SK-N-SH (cell line): ENCODE measurements around the gene GPS2. TPM values are rescaled to one million over a fixed set of nuclear protein-coding genes. Genes with fewer than 3 reads are reported as not detected.
A peak's percentile ranks its signal among the peaks of the same experiment; 100 is the strongest.

Experiments used
- CHD2 ChIP-seq: fragments of 150-350 bp; IDR thresholded peaks from 2 replicates; pipeline ENCODE4 v1.6.1; 2018; ENCODE audit warnings: low read length; ENCODE audit not compliant: partially characterized antibody
- CTCF ChIP-seq: fragments of 200-600 bp; sonication (generic); IDR thresholded peaks from 2 replicates; pipeline ENCODE4 v1.6.1; 2017; ENCODE audit warnings: antibody characterized with exemption, mild to moderate bottlenecking, moderate library complexity
- ELF1 ChIP-seq: IDR thresholded peaks from 2 replicates; pipeline ENCODE4 v1.4.0; 2012
- FOXJ3 ChIP-seq: sonication (generic); formaldehyde crosslinking; IDR thresholded peaks from 2 replicates; pipeline ENCODE4 v1.5.1; 2020; ENCODE audit warnings: mild to moderate bottlenecking, missing genetic modification reagents
- FOXM1 ChIP-seq: IDR thresholded peaks from 2 replicates; pipeline ENCODE4 v1.4.0; 2012; ENCODE audit warnings: low read depth, mild to moderate bottlenecking
- GABPA ChIP-seq: IDR thresholded peaks from 2 replicates; pipeline ENCODE4 v1.4.0; 2012; ENCODE audit warnings: low read depth, mild to moderate bottlenecking
- GATA2 ChIP-seq: sonication (generic); formaldehyde crosslinking; IDR thresholded peaks from 2 replicates; pipeline ENCODE4 v1.5.0; 2020; ENCODE audit warnings: mild to moderate bottlenecking, missing genetic modification reagents
- IRF3 ChIP-seq: fragments of 150-350 bp; IDR thresholded peaks from 2 replicates; pipeline ENCODE4 v1.6.1; 2016; ENCODE audit warnings: mild to moderate bottlenecking, low read depth, low read length
- JUND ChIP-seq: IDR thresholded peaks from 2 replicates; pipeline ENCODE4 v1.4.0; 2012
- MEF2A ChIP-seq: IDR thresholded peaks from 2 replicates; pipeline ENCODE4 v1.4.0; 2012; ENCODE audit warnings: low read depth, borderline replicate concordance
- NRF1 ChIP-seq: IDR thresholded peaks from 2 replicates; pipeline ENCODE4 v1.6.1; 2012; ENCODE audit warnings: low read depth, mild to moderate bottlenecking, low read length
- POLR2AphosphoS5 ChIP-seq: IDR thresholded peaks from 2 replicates; pipeline ENCODE4 v1.6.1; 2012; ENCODE audit warnings: low read depth, low read length
- RAD21 ChIP-seq: IDR thresholded peaks from 2 replicates; pipeline ENCODE4 v1.6.1; 2012; ENCODE audit warnings: mild to moderate bottlenecking, low read length
- RCOR1 ChIP-seq: fragments of 150-350 bp; IDR thresholded peaks from 2 replicates; pipeline ENCODE4 v1.6.1; 2017; ENCODE audit warnings: antibody characterized with exemption, low read length
- RXRA ChIP-seq: IDR thresholded peaks from 2 replicates; pipeline ENCODE4 v1.4.0; 2012; ENCODE audit warnings: low read depth, mild to moderate bottlenecking, borderline replicate concordance
- SIN3A ChIP-seq: IDR thresholded peaks from 2 replicates; pipeline ENCODE4 v1.6.1; 2012; ENCODE audit warnings: low read depth, mild to moderate bottlenecking, low read length, moderate library complexity, borderline replicate concordance
- SMC3 ChIP-seq: IDR thresholded peaks from 2 replicates; pipeline ENCODE4 v1.6.1; 2012; ENCODE audit warnings: low read depth, low read length, improper control_type of control experiment
- polyA plus RNA-seq, 3 experiments: library from polyadenylated mRNA; depleted of rRNA; stranded (reverse); fragments of >200 nt; gene quantifications; 2 replicates each; pipeline ENCODE4 v1.2.3, GENCODE V29; 2012
- TF ChIP-seq, protein P1 (sequence below): IDR thresholded peaks from 2 replicates; pipeline ENCODE4 v1.4.0; 2012; ENCODE audit warnings: low read depth, borderline replicate concordance
- TF ChIP-seq, protein P2 (sequence below): IDR thresholded peaks from 2 replicates; pipeline ENCODE4 v1.4.0; 2012; ENCODE audit warnings: low read depth
- TF ChIP-seq, protein P3 (sequence below): IDR thresholded peaks from 2 replicates; pipeline ENCODE4 v1.6.1; 2012; ENCODE audit warnings: mild to moderate bottlenecking, low read depth, low read length, moderate library complexity

Gene GPS2
- polyA plus RNA-seq, 1 of the 3 experiments (the other 2 are of a cell fraction) = 102 TPM

DNA sequence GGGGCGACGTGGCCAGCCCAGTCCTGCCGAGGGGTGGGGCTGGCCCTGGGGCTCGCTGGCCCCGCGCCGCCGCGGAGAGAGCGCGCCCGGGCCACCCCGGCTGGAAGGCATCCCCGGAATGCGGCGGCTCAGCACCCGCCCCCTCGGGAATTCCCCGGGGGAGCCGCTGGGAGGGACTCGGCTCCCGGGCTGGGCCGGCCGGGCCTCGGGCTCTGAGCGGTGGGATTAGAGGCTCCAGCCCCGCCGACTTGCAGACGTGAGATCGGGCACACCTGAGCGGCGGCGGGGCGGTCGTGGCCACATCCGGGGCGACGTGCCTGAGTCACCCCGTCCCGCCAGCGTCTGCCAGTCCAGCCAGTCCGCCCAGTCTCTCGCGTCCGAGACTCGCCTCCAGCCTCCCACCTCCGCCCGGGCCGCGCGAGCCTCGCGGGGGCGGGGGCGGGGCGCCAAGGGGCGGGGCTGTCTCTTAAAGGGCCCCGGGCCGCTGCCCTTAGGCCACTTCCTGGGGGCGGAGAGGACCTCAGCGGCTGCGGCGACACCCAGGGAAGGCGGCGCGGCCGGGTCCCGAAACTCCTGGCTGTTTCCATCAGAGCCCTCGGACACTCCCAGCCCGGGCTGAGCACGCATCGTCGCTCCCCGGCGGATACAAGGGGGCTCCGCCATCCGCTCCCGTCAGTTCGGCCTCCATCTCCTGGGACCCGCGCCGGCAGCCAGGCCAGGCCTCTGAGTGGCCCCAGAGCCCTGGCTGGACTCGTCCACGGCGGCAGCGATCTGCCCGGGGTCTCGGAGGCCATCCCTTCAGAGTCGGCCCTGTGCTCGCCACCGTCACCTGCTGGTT, 36.7 kb upstream of the GPS2 start, which contains the start of gene KCTD11 (continued):
- TF ChIP-seq NRF1 = 0 out of 2 replicates have a peak, but pooled peaks have one; percentile 40
- TF ChIP-seq CTCF = no peak
- no peak for TF ChIP-seq FOXJ3
- TF ChIP-seq RCOR1 = no peak
- peak; percentile 57; the same call in 1 of the 2 replicates for TF ChIP-seq RXRA
- TF ChIP-seq ELF1 = peak; percentile 55
- no peak for TF ChIP-seq CHD2
- TF ChIP-seq POLR2AphosphoS5 = peak; percentile 36; the same call in 1 of the 2 replicates
- no peak for TF ChIP-seq IRF3
- no peak for TF ChIP-seq SIN3A
- no peak for TF ChIP-seq MEF2A
- TF ChIP-seq JUND = no peak
- TF ChIP-seq GATA2 = no peak
- TF ChIP-seq, protein P1, sequence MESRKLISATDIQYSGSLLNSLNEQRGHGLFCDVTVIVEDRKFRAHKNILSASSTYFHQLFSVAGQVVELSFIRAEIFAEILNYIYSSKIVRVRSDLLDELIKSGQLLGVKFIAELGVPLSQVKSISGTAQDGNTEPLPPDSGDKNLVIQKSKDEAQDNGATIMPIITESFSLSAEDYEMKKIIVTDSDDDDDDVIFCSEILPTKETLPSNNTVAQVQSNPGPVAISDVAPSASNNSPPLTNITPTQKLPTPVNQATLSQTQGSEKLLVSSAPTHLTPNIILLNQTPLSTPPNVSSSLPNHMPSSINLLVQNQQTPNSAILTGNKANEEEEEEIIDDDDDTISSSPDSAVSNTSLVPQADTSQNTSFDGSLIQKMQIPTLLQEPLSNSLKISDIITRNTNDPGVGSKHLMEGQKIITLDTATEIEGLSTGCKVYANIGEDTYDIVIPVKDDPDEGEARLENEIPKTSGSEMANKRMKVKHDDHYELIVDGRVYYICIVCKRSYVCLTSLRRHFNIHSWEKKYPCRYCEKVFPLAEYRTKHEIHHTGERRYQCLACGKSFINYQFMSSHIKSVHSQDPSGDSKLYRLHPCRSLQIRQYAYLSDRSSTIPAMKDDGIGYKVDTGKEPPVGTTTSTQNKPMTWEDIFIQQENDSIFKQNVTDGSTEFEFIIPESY = 0 out of 2 replicates have a peak, but pooled peaks have one; percentile 11
- TF ChIP-seq, protein P2, sequence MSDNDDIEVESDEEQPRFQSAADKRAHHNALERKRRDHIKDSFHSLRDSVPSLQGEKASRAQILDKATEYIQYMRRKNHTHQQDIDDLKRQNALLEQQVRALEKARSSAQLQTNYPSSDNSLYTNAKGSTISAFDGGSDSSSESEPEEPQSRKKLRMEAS = peak; percentile 64; the same call in 1 of the 2 replicates
- no peak for TF ChIP-seq GABPA
- TF ChIP-seq, protein P3, sequence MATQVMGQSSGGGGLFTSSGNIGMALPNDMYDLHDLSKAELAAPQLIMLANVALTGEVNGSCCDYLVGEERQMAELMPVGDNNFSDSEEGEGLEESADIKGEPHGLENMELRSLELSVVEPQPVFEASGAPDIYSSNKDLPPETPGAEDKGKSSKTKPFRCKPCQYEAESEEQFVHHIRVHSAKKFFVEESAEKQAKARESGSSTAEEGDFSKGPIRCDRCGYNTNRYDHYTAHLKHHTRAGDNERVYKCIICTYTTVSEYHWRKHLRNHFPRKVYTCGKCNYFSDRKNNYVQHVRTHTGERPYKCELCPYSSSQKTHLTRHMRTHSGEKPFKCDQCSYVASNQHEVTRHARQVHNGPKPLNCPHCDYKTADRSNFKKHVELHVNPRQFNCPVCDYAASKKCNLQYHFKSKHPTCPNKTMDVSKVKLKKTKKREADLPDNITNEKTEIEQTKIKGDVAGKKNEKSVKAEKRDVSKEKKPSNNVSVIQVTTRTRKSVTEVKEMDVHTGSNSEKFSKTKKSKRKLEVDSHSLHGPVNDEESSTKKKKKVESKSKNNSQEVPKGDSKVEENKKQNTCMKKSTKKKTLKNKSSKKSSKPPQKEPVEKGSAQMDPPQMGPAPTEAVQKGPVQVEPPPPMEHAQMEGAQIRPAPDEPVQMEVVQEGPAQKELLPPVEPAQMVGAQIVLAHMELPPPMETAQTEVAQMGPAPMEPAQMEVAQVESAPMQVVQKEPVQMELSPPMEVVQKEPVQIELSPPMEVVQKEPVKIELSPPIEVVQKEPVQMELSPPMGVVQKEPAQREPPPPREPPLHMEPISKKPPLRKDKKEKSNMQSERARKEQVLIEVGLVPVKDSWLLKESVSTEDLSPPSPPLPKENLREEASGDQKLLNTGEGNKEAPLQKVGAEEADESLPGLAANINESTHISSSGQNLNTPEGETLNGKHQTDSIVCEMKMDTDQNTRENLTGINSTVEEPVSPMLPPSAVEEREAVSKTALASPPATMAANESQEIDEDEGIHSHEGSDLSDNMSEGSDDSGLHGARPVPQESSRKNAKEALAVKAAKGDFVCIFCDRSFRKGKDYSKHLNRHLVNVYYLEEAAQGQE = no peak
- TF ChIP-seq RAD21 = no peak
- no peak for TF ChIP-seq FOXM1
- no peak for TF ChIP-seq SMC3
